PFSK-1 (cell line): ENCODE measurements around the gene PPP1R1B.

Experiments
- POLR2AphosphoS5 ChIP-seq: IDR thresholded peaks from 2 replicates; pipeline ENCODE4 v1.6.1; 2012; ENCODE audit warnings: low read depth, mild to moderate bottlenecking, control low read depth, low read length, moderate library complexity
- SIN3A ChIP-seq: IDR thresholded peaks from 2 replicates; pipeline ENCODE4 v1.6.1; 2012; ENCODE audit warnings: mild to moderate bottlenecking, low read length, moderate library complexity, borderline replicate concordance; ENCODE audit not compliant: insufficient read depth
- TAF1 ChIP-seq: IDR thresholded peaks from 2 replicates; pipeline ENCODE4 v1.6.1; 2012; ENCODE audit warnings: low read length, control low read depth, borderline replicate concordance; ENCODE audit not compliant: insufficient read depth
- TF ChIP-seq, protein P1 (sequence below), 2 experiments: IDR thresholded peaks; 2 replicates each; pipeline versions ENCODE4 v1.6.1 to v1.8.0; 2011 to 2012; ENCODE audit warnings: low read depth in 2 of 2, low read length in 2 of 2, control low read depth in 1 of 2, inconsistent platforms in 1 of 2, mild to moderate bottlenecking in 1 of 2, moderate library complexity in 1 of 2; ENCODE audit not compliant: insufficient read depth in 1 of 2

DNA sequence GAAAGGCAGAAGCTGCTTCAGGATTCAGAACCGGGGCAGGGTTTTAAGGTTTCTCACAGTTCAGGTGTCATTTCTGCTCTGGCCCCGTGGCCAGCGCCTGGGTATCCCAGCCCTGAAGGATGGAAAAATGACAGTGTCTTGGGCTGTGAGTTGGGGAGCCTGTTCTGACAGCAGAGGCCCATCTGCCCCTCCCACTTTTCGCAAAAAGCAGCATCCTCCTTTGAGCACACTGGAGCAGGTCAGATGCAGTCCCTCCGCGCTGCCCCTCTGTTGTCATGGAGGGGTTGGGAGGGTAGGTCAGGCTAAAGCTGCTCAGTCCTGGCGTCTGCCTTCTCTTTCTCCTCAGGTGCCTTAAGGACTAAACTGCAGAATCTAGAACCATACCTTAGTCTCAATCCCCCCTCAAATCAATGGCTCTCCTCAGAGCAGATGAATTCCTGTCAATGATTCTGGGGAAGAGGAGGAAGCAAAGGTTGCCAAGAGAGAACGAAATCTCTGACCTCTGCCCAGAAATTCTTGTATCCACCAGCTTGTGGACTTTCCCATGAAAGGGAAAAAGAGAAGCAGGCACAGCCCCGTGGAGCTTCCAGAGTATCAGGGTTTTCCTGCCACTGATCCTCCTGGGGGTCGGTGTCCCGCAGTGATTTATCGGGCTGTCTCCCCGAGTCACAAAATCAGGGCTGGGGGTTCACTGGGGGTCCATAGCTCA, 26.3 kb upstream of the PPP1R1B start:
- TF ChIP-seq POLR2AphosphoS5 (no peak), SIN3A (no peak), TAF1 (no peak)
- TF ChIP-seq, protein P1, sequence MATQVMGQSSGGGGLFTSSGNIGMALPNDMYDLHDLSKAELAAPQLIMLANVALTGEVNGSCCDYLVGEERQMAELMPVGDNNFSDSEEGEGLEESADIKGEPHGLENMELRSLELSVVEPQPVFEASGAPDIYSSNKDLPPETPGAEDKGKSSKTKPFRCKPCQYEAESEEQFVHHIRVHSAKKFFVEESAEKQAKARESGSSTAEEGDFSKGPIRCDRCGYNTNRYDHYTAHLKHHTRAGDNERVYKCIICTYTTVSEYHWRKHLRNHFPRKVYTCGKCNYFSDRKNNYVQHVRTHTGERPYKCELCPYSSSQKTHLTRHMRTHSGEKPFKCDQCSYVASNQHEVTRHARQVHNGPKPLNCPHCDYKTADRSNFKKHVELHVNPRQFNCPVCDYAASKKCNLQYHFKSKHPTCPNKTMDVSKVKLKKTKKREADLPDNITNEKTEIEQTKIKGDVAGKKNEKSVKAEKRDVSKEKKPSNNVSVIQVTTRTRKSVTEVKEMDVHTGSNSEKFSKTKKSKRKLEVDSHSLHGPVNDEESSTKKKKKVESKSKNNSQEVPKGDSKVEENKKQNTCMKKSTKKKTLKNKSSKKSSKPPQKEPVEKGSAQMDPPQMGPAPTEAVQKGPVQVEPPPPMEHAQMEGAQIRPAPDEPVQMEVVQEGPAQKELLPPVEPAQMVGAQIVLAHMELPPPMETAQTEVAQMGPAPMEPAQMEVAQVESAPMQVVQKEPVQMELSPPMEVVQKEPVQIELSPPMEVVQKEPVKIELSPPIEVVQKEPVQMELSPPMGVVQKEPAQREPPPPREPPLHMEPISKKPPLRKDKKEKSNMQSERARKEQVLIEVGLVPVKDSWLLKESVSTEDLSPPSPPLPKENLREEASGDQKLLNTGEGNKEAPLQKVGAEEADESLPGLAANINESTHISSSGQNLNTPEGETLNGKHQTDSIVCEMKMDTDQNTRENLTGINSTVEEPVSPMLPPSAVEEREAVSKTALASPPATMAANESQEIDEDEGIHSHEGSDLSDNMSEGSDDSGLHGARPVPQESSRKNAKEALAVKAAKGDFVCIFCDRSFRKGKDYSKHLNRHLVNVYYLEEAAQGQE (IDR thresholded peaks at IDR 0.05; ENCODE audit: insufficient read depth in 1 of 2, low read depth in 2 of 2, low read length in 2 of 2): no peak; a peak in 1 of 4 replicates
